ENCODE measurements around the gene TLR8. TPM values are rescaled to one million over a fixed set of nuclear protein-coding genes. Genes with fewer than 3 reads are reported as not detected.

Gene TLR8
- total and polyA plus RNA-seq, 2 donors from 2014 or later, result 3.1 TPM; not detected in 1

GRCh38 chrX:12953420-12953819, 47.0 kb downstream of the TLR8 start:
- peaks cover 0 to 17% (median 7%) of the 10 kb centered on the region in 3 donors for H3K4me1 ChIP-seq (ENCODE audit: control insufficient read depth in 2 of 3, insufficient read depth in 2 of 3, low read depth in 1 of 3, low read length in 3 of 3)
- intact Hi-C loops (cut with DNase I), result no loop called here

GRCh38 chrX:12954376-12954775, 48.0 kb downstream of the TLR8 start:
- Histone ChIP-seq H3K4me1 (ENCODE audit: control insufficient read depth in 2 of 3, insufficient read depth in 2 of 3, low read depth in 1 of 3, low read length in 3 of 3) (peaks cover 0 to 17% (median 7%) of the 10 kb centered on the region in 3 donors), H3K9me3 (ENCODE audit: control insufficient read depth in 2 of 3, insufficient read depth in 1 of 3, low read length in 3 of 3) (no peaks in the 10 kb centered on the region), H3K27ac (ENCODE audit: low read depth in 2 of 2, low read length in 2 of 2) (no peak overlapping the region), H3K27me3 (ENCODE audit: control insufficient read depth, insufficient read depth, low read length) (no peaks in the 10 kb centered on the region), H3K4me3 (ENCODE audit: low read length in 3 of 3) (no peak overlapping the region), H3K9ac (ENCODE audit: low read length in 3 of 3) (no peak overlapping the region), H3K36me3 (ENCODE audit: control insufficient read depth in 2 of 3, insufficient read depth in 3 of 3, low read length in 3 of 3) (no peaks in the 10 kb centered on the region)
- DNase-seq (no peak), FAIRE-seq (no peak)
- TF ChIP-seq, protein P1, sequence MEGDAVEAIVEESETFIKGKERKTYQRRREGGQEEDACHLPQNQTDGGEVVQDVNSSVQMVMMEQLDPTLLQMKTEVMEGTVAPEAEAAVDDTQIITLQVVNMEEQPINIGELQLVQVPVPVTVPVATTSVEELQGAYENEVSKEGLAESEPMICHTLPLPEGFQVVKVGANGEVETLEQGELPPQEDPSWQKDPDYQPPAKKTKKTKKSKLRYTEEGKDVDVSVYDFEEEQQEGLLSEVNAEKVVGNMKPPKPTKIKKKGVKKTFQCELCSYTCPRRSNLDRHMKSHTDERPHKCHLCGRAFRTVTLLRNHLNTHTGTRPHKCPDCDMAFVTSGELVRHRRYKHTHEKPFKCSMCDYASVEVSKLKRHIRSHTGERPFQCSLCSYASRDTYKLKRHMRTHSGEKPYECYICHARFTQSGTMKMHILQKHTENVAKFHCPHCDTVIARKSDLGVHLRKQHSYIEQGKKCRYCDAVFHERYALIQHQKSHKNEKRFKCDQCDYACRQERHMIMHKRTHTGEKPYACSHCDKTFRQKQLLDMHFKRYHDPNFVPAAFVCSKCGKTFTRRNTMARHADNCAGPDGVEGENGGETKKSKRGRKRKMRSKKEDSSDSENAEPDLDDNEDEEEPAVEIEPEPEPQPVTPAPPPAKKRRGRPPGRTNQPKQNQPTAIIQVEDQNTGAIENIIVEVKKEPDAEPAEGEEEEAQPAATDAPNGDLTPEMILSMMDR (IDR thresholded peaks at IDR 0.05; ENCODE audit: borderline replicate concordance, extremely low read depth, insufficient read depth), result no peak
- intact Hi-C loops (cut with DNase I), result no loop called here

More at GRCh38 chrX:12953420-12953819, 47.0 kb downstream of the TLR8 start:
- no peaks in the 10 kb centered on the region for H3K36me3 ChIP-seq (ENCODE audit: control insufficient read depth in 2 of 3, insufficient read depth in 3 of 3, low read length in 3 of 3)
- H3K27ac ChIP-seq (ENCODE audit: low read depth in 2 of 2, low read length in 2 of 2), result no peak overlapping the region
- H3K9ac ChIP-seq (ENCODE audit: low read length in 3 of 3), result no peak overlapping the region
- no peak overlapping the region for H3K4me3 ChIP-seq (ENCODE audit: low read length in 3 of 3)
- TF ChIP-seq, protein P1 (IDR thresholded peaks at IDR 0.05; ENCODE audit: borderline replicate concordance, extremely low read depth, insufficient read depth), result no peak
- H3K9me3 ChIP-seq (ENCODE audit: control insufficient read depth in 2 of 3, insufficient read depth in 1 of 3, low read length in 3 of 3), result no peaks in the 10 kb centered on the region
- FAIRE-seq (no peak), DNase-seq (no peak)
- no peaks in the 10 kb centered on the region for H3K27me3 ChIP-seq (ENCODE audit: control insufficient read depth, insufficient read depth, low read length)

- TF ChIP-seq, protein P1 (IDR thresholded peaks at IDR 0.05; ENCODE audit: borderline replicate concordance, extremely low read depth, insufficient read depth), result no peak
- H3K36me3 ChIP-seq (ENCODE audit: control insufficient read depth in 2 of 3, insufficient read depth in 3 of 3, low read length in 3 of 3), result no peaks in the 10 kb centered on the region
- no peak for FAIRE-seq
- H3K27ac ChIP-seq (ENCODE audit: low read depth in 2 of 2, low read length in 2 of 2), result no peak overlapping the region
- no peak overlapping the region for H3K9ac ChIP-seq (ENCODE audit: low read length in 3 of 3)
- DNase-seq, result no peak
- H3K4me1 ChIP-seq (ENCODE audit: control insufficient read depth in 2 of 3, insufficient read depth in 2 of 3, low read depth in 1 of 3, low read length in 3 of 3), result peaks cover 0 to 11% (median under 1%) of the 10 kb centered on the region in 3 donors
- no peaks in the 10 kb centered on the region for H3K27me3 ChIP-seq (ENCODE audit: control insufficient read depth, insufficient read depth, low read length)
- no peaks in the 10 kb centered on the region for H3K9me3 ChIP-seq (ENCODE audit: control insufficient read depth in 2 of 3, insufficient read depth in 1 of 3, low read length in 3 of 3)
- intact Hi-C loops (cut with DNase I), result no loop called here
- no peak overlapping the region for H3K4me3 ChIP-seq (ENCODE audit: low read length in 3 of 3)
These were observed 48.6 kb downstream of the TLR8 start for GRCh38 chrX:12954981-12955380.
